COR-L47 (cell line): ENCODE measurements around the gene DTYMK.

ENCODE experiments used
- DNase-seq: peaks from one replicate; lab custom pipeline; 2025; lab: John Stamatoyannopoulos, UW

DTYMK gene

DNA sequence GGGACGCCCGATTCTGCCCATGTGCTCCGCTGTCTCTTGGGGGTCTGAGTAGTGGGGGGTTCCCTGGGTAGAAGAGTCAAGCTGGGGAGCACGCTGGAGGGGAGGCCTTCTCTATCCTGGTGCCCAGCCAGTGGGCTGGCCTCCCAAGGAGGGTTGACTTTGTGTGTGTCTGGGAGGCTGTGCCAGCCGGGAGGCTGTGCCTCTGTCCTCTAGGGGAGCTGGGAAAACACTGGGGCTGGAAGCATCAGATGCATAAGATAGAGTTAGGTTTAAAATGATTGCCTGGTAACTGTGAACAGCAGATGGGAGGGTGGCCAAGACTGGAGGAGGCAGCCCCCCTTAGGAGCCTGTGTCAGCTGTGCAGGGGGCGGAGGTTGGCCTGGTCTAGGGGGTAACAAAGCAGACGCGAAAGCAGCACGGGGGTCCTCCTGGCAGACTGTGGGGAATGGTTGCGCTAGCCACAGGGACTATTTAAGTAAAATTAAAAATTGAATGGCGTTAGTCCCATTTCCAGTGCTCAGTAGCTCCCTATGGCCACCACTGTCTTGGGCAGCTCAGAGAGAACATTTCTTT is 16.5 kb upstream of the DTYMK start:
- no peak for DNase-seq

DNA sequence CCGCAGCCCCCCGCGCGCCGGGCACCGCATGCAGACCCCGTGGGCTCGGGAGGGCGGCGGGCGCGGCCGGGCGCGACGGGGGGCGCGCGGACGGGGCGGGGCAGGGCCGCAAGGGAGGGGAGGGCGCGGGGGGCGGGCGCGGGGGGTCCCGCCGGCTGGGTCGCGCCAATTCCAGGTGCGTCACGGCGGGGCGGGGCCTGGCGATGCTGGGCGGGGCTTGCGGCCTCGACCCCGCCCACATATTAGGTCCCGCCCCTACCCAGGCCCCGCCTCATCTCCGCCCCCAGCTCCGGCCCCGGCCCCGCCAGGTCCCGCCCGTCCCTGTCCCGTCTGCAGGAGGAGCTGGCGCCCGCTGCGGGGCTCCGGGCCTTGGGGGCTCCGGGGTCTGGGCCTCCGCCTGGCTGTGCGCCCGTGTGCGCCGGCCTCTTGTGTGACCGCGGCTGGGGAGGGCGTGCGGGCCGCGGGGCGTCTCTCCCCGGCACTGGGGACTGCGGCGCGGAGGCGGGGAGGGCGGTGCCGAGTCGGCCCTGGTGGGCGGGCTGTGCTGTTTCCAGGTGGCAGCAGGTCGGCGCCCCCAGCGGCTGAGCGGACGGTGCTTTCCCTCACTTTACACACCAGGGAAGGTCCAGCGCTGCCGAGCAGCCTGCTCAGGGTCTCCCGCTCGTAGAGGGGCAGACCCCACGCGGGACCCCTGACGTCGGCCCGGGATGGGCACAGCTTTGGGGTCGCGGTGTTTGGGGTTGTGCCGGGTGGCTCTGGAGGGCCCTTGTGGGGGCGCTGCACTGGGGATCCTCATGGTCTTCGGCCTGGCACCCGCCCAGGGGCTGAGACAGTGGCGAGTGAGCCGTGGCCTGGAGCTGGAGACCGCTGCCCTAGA is 15.8 kb upstream of the DTYMK start:
- DNase-seq, result peak; percentile 74

DNA sequence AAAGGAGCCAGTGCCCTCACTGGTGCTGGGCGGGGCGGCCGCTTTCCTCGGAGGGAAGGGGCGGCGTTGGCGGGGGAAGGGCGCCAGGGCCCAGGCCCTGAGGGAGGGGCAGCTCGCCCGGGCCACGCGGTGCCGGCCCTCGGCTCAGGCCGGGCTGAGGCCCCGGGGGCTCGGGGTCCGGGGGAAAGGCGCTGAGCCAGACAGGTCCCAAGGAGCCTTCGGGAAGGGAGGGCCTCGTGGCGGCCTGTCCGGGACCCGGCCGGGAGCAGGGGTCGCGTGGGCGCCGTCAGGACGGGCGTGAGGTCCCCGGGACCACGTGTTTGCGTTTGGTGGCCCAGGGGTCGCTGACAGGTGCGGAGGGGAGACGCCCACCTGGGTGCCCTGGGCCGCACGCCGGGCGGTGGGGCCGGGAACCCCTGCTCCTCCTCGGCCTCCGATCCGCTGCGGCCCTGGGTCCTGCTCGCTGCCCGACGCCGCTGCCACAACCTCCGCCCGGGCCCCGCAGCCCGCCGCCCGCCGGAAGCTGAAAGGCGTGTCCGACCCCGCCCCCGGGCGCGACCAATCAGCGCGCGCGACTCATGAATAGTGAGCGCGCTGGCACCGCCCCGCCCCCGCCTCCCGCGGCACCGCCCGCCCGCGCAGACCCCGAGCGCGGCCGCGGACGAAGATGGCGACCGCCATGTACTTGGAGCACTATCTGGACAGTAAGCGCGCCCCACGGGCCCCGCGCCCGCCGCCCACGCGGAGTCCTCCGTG is 15.0 kb upstream of the DTYMK start, which contains the start of gene ING5:
Gene ING5 (plus strand): TSS at position 641 of the 756 bp plus-strand sequence. CDS start 27 bp downstream, at position 668.
- peak; percentile 89 for DNase-seq

DNA sequence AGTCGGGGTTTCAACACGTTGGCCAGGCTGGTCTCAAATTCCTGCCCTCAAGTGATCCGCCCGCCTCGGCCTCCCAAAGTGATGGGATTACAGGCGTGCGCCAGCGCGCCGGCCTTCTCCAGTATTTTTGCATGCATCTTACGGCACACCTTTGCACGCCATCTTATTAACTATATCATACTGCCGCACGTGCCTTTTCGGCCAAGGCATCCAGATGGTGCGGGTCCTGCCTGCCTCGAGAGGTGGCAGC is 14.5 kb upstream of the DTYMK start:
- DNase-seq, result no peak

DNA sequence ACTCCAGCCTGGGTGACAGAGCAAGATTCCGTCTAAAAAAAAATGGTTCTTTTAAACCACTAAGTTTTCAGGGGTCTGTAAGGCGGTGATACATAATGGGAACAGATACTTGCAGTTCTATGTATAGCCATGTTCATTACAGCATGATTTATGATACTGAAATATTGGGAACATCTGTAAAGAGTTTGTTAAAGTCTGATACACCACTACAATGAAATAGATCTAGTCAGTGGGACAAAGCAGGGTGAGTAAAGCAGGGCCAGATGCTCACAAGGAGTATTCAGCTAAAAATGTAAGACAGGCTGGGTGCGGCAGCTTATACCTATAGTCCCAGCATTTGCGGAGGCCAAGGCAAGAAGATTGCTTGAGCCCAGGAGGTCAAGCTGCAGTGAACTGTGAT is 9.0 kb upstream of the DTYMK start:
- no peak for DNase-seq

DNA sequence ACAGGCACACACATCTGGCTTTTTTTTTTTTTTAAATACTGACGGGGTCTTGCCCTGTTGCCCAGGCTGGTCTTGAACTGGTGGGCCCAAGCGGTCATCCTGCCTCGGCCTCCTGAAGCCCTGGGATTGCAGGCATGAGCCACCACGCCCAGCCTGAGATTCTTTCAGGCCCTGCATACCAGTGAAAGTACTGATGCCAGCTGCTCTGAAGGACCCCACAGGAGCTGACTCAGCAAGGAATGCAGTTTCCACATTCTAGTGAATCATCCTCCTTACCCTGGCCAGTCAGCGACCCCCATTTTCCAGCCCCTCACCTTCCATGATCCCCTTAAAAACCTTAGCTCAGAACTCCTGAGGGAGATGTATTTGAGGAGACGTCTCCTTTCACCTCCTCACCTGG is 5.8 kb upstream of the DTYMK start:
- DNase-seq, result no peak

DNA sequence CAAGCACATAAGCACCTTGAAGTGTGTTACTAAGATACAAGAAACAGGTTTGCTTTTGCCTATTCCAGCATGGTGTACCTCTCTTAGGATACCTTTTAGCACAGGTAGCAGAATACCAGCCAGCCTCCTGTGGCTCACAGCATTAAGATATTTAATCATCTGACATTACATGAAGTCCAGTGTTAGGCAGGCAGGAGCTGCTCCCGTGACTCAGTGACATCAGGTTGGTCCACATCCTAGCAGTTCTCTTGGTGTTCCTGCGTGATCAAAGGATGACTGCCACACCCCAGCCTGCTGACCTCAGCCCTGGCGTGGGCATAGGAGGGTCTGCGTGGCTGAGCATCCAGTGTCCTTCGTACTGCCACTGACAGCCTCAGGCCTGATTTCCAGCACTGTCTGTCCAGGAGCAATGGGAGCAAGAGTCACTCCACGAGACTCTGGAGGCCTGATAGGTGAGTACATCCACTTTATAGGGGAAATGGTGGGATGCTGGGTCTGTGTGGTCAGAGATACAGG is 3.6 kb upstream of the DTYMK start:
- DNase-seq, result no peak

DNA sequence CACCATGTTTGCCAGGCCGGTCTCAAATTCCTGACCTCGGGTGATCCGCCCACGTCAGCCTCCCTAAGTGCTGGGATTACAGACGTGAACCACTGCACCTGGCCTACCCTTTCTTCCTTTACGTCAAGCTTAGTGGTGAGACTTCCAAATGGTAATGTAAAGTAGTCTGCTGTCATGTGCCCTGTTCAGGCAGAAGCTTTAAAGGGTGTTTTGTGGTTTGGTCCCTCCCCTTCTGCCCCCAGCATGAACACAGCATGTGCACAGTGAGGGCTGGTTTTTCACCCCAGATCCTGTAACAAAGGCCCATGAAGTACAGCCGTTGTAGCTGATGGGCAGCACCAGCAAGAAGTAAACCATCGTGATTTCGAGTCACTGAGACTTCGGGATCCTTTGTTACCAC is 2.7 kb upstream of the DTYMK start:
- no peak for DNase-seq

DNA sequence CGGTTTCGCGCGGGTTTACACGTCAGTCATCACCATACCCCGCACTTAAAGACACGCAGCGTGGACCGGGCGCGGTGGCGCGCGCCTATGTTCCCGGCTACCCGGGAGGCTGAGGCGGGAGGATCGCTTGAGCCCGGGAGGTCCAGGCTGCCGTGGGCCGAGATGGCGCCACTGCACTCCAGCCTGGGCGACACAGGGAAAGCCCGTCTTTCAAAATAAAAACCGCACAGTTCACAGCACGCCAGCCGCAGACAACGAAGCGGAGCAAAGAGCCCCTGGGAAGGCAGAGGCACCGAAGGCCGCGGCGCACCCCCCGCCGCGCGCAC is 328 bp downstream of the DTYMK start:
- DNase-seq, result no peak

DNA sequence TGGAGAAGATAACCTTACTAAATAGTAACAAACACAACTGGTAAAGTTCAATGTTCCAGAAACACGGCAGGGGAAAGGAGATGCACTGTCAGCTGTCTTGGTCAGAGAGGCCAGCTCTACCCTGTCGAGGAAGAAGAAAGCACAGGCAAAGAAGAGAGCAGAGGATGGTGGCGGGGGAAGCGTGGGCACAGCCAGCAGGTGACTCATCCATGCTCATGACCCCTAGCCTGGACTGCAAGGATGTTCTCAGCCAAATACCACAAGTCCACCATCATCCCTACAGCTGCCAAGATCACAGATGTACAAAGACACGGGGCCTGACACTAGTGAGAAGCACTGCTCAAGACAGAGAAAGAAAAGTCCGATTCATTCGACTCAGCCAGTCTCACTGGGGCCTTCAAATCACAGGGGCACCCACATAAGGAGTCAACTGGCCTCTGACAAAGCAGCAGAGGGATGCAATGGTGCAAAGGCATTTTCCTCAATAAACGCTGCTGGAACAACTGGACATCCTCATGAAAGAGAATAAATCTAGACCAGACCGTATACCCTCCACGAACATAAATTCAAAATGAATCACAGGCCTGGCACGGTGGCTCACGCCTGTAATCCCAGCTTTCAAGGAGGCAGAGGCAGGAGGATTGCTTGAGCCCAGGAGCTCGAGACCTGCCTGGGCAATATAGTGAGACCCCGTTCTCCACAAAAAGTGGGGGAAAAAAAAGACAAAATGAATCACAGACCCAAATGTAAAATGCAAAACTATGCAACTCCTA is 5.6 kb downstream of the DTYMK start:
- DNase-seq, result no peak

DNA sequence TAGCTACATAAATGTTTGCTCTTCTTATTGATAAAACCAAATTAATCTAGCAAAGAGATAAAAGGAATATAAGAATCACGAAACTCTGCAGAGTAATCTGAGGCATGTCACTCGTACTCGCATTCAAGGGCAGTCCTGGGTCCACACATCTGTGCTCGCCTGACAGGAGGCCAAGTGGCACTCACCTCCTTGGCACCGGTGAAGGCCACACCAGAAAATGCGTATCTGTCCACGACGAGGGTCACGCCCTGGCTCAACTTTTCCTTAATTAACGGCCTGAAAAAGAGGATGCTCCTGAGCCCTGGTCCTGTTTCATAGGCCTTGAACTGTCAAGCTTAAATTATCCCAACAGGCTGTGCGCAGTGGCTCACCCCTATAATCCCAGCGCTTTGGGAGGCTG is 6.6 kb downstream of the DTYMK start:
- no peak for DNase-seq

DNA sequence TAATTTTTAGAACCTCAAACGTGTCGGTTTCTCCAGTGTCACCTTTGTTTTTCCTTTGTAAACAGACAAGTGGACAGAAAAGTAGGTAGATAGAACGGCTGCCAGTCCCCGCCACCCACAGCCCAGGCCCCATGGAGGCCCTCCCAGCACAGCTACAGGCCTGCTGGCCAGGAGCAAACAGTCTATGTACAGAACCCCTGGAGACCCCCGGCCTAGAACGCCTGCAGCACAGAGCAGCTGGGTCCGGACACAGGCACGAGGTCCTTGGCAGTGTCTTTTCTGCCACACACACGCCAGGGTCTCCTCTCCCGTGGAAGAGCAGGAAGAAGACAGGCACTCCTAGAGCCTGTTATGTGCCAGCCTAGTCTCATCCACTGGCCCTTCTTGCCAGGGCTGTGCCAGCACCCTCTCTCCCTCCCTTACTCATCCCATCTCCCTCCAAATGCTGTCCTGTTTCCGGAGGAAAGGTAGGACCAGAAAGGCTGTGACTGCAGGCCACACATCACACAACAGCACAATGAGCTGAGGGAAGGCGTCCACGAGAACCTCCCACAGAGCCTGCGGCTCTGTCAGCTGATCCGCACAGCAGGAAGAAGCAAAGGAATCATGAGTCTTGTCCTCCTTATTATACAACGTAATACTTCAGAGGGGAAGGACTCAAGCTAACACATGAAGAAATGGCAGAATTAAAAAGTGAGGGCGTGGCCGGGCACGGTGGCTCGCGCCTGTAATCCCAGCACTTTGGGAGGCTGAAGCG is 7.7 kb downstream of the DTYMK start:
- no peak for DNase-seq

DNA sequence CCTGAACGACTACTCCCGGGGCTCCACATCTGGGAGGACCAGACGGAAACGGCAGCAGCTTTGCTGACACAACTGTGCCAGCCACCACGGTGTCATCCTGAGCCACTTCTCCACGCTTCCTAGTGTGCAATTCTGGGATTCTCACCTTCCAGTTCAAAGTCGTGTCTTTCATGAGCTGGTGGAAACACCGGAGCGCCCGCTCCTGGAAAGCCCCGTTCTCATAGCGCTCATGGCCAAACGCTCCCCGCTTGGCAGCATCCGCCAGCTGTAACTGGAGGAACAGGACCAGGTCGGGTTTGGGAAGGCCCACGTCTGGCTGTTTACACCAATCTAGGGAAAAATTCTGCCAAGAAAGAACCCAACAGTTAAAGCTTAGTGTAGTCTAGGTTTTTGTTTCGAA is 8.3 kb downstream of the DTYMK start:
- no peak for DNase-seq

DNA sequence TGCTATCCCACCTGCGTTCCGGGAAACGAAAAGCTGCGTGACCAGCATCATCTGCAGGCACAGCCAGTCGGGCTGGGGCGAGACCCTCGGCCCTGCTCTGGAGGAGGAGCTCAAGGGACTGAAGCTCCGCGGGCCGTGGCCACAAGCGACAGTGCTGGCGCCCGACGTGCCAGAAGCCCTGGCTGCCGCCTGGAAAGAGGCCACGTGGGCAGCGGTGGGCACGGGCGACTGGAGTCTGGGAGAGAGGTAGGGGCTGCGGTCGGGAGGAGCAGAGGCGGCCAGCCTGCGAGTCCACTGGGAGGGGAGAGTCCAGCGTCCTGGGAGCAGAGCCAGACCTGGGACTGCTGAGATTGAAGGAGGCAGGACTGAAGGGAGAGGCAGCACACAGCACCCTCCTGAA is 9.2 kb downstream of the DTYMK start:
- no peak for DNase-seq

DNA sequence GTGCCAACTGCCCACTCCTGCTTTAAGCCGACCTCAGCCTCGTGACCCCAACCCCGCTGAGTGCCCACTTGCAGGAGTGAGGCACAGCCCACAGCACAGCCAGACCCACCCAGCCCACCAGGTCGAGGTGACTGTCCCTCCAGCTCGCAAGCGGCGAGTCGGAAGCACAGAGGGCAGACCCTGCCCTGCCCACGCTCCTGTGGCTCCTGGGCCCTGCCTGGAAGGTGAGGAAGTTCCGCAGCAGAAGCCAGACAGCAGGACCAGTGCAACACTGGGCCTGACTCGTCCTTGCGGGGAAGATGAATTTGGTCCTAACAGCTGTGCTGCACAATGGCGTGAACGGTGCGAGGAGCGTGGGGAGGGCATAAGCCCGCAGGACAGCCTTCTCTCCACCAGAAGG is 9.9 kb downstream of the DTYMK start:
- no peak for DNase-seq

DNA sequence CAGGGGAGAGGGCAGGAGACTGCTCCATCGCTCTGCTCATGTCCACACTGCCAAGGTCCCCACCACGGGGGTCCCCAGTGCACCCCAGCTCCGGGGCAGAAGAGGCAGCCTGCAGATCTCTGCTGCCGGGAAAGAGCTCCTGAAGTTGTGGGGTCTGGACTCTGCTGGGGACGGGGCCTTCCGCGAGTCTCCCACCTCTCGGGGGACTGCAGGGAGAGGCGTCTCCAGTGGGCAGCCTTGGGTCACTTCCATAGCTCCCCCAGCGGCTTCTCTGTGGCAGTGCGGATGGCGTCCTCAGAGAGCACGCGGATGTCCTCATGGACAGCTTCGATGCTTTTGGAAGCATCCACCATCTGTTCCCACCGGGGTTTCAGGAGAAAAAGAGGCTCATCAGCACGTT is 10.7 kb downstream of the DTYMK start:
- no peak for DNase-seq

DNA sequence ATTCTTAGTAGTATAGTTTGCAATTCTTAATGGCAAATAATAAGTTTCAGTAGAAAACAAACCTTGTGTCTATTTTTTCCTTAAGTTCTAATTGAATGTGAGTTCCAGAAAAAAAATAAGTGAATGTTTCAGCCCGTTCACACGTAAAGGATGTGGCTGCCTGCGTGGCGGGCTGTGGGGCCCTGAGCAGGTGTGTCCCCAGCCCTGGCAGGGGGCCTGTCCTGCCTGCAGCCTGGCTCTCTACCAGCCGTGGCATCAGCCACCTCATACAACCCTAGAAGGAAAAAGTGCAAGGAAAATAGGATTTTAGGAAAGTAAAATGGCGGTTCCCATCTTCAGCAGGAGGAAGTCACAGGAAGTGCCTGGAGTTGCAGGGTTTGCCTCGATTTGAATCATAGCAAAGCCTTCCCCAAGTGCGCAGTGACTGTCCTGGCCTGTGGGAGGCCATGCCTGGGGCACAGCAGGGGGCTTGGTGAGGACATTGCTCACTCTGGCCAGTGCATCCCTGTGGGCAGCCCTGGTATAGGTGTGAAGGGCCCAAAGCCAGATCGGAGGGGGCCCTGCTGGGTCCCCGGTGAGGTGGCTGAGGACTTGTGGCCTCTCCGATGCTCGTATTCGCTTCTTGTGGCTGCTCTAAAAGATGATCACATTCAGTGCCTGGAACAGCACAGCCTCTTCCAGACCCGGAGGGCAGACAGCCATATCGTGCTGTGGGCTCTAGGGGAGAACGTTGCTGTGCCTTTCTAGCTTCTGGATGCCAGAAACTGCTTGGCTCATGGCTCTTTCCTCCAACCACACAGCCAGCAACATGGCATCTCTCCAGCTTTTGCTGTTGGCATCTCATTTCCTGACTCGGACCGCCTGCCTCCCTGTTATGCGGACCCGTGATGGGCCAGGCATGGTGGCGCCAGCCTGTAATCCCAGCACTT is 12.6 kb downstream of the DTYMK start:
- no peak for DNase-seq

DNA sequence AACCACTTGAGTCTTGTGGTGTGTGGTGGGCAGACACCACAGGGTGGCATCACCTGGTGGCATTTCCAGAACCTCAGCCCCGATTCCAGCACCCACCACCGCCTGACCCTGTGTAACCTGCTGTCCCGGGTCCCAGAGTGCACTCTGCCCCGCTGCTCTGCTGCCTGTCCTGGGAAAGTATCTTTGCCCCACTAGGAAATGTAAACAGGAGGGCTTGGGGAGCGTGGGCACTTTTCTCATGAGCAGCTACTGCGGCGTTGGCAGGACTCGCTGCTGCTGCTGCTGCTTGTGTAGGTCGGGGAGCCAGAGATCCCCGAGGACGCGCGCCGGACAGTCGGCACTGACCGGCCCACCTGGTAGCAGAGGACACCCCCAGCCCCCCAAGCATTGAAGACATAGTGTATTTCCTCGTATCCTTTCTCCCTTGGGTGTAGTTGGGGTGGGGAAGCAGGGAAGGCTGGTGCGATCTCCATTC is 13.4 kb downstream of the DTYMK start:
- DNase-seq, result no peak

DNA sequence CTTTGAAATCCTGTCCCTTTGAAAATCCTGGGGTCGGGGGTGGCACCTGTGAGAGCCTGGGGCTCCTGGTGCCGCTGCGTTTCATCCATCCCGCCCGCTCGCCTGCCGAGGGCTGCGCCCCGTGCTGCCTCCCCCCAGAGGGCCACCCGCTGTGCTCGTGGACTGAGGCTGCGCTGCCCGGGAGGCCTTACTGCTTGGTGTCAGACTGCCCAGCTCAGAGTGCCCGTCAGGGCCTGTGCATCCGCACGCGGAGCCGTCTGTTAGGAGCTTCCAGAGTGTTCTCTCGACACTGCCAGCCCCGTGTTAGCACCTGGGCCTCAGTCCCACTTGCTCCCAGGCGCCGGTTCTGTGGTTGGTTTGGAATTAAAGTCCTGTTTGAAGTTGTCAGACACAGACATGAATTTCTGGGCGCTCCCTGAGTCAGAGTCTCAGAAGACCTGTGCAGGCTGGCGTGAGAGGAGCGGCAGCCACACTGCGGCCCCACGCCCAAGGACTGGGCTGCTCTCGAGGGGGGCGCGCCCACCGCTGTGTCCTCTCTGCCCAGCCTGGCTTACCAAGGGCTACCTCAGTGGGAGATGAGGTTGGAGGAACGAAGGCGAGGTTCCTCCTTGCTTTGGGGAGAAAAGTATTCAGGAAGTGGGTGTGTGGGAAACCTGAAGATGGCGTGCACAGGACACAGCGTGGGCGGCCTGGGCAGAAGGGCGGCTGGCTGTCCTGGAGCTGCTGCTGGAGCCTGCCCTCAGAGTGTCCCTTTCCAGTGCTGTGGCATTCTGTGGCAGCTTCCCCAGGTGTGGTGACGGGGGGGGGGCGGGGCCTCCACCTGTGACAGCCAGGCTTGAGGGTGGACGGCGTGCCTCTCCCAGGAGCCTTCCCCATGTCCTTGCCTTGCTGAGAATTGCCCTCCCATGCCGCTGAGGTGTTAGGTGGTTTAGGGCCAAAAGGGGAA is 14.1 kb downstream of the DTYMK start:
- DNase-seq, result no peak
